Measurements from ENCODE around the gene CYP2U1. TPM values are rescaled to one million over a fixed set of nuclear protein-coding genes. Genes with fewer than 3 reads are reported as not detected.

CYP2U1 gene
- total RNA-seq, 1 experiment from 2014 or later = 4.1 TPM

DNA sequence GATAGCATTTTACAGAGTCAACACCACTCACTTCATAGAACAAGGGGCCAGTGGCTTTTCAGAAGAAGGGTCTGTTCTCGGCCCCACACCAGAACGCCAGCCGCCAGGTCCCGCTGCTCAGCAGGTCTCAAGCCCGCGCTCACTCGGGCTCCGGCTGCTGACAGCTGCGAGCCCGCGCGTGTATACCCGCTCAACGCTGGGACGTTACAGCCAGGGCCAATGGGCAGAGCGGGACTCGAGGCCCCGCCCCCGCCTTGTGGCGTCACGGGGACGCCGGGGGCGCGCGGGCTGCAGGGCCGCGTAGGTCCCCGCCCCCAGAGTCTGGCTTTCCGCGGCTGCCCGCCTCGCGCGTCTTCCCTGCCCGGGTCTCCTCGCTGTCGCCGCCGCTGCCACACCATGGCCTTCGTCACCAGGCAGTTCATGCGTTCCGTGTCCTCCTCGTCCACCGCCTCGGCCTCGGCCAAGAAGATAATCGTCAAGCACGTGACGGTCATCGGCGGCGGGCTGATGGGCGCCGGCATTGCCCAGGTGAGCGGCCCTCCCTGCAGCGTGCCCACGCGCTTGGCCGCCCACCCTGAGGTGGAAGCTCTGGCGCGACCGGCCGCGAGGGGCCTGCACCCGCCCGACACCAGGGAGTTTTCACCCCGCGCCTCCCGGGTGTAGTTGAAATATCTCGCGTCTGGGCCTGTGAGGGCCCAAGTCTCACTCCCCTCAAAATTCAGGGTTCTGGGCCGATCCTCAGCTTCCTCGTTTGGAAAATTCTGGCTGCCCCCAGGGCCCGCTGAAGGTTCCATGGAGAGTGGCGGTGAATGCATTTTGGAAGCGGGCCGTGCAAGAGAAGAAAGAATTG lies 58.4 kb downstream of the CYP2U1 start, which contains the start of gene HADH:
Gene HADH (plus strand): TSS at position 353 of the 850 bp plus-strand sequence. CDS start 44 bp downstream, at position 397.
- peak; percentile 98 for ATAC-seq
- Histone ChIP-seq H3K27ac (ENCODE audit: low read length) (peak within 1 kb of the TSS; percentile 25), H3K27me3 (ENCODE audit: low read length) (no peaks in the 10 kb centered on the region), H3K9ac (ENCODE audit: low read length) (peak within 1 kb of the TSS; percentile 96), H3K4me3 (ENCODE audit: low read length) (peak within 1 kb of the TSS; percentile 98), H3K4me1 (ENCODE audit: insufficient read depth, low read length) (peaks cover 20% of the 10 kb centered on the region), H4K20me1 (ENCODE audit: low read length) (peaks cover 11% of the 10 kb centered on the region; the same call in 1 of the 2 replicates), H3K79me2 (ENCODE audit: low read length) (peaks cover 51% of the 10 kb centered on the region), H3K4me2 (ENCODE audit: low read length) (peak within 1 kb of the TSS; percentile 98), H3K36me3 (ENCODE audit: low read depth, low read length) (no peaks in the 10 kb centered on the region), H3F3A (ENCODE audit: low read length, unreplicated experiment) (no peaks in the 10 kb centered on the region), H3K9me3 (ENCODE audit: low read length) (no peaks in the 10 kb centered on the region), H3K9me2 (replicated peaks; ENCODE audit: low read length) (no peaks in the 10 kb centered on the region), H2AFZ (ENCODE audit: low read length) (peak within 1 kb of the TSS; percentile 99)
- peak; percentile 92 for DNase-seq
- BruUV-seq (replicated peaks) = no TSS peak
- ChIA-PET CTCF (no interaction called here), POLR2A (ENCODE audit: unreplicated experiment) (no interaction called here)
- TF ChIP-seq EZH2 (IDR thresholded peaks at IDR 0.05; ENCODE audit: low read length, unreplicated experiment) (no peak), EZH2phosphoT487 (IDR thresholded peaks at IDR 0.05; ENCODE audit: borderline replicate concordance, low read length) (no peak)
- TF ChIP-seq, protein P1, sequence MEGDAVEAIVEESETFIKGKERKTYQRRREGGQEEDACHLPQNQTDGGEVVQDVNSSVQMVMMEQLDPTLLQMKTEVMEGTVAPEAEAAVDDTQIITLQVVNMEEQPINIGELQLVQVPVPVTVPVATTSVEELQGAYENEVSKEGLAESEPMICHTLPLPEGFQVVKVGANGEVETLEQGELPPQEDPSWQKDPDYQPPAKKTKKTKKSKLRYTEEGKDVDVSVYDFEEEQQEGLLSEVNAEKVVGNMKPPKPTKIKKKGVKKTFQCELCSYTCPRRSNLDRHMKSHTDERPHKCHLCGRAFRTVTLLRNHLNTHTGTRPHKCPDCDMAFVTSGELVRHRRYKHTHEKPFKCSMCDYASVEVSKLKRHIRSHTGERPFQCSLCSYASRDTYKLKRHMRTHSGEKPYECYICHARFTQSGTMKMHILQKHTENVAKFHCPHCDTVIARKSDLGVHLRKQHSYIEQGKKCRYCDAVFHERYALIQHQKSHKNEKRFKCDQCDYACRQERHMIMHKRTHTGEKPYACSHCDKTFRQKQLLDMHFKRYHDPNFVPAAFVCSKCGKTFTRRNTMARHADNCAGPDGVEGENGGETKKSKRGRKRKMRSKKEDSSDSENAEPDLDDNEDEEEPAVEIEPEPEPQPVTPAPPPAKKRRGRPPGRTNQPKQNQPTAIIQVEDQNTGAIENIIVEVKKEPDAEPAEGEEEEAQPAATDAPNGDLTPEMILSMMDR (conservative IDR thresholded peaks at IDR 0.05; ENCODE audit: low read depth, low read length) = no peak
- intact Hi-C loops (cut with micrococcal nuclease) = loop anchor here (1.0 to 2.0 kb wide), 2 partner anchors 59 to 269 kb away; partner anchors contain the start of genes CYP2U1 and PAPSS1

DNA sequence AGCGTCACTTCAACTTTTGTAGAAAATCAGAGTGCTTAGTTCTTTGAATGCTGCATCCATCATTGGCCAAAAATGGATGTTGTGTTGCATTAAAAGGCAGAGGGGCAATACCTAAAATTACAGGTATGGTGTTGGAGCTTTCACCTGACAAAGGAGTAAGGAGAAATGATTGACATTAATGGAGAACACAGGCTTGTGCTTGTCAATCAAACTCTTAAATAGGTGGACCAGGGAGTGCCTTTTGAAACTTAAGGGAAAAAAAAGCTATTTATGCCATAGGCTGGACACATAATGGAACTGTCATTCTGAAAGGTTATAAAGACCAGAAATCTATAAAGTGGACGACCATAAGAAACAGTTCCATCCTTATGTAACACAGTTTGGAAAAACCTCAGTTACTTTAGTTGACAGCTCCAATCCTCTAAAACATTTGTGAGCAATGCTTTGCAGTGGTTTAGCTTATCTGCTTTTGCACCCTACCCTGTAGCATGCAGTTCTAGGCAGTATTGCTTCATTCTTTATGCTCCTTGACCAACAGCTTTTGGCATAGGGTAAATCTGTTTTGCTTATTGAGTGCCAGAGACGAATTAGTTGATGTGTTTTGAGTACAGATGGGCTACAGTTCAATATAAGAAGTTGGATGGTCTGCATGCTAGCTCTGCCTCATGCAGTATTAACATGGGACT lies 60.7 kb downstream of the CYP2U1 start:
- TF ChIP-seq EZH2 (IDR thresholded peaks at IDR 0.05; ENCODE audit: low read length, unreplicated experiment) = no peak
- TF ChIP-seq EZH2phosphoT487 (IDR thresholded peaks at IDR 0.05; ENCODE audit: borderline replicate concordance, low read length) = no peak
- TF ChIP-seq, protein P1 (conservative IDR thresholded peaks at IDR 0.05; ENCODE audit: low read depth, low read length) = no peak
- Histone ChIP-seq H3K79me2 (ENCODE audit: low read length) (peaks cover 68% of the 10 kb centered on the region), H3K4me2 (ENCODE audit: low read length) (peak overlapping the region; percentile 98), H3K9me3 (ENCODE audit: low read length) (no peaks in the 10 kb centered on the region), H3K27me3 (ENCODE audit: low read length) (no peaks in the 10 kb centered on the region), H3K36me3 (ENCODE audit: low read depth, low read length) (peaks cover 6% of the 10 kb centered on the region; the same call in 1 of the 2 replicates), H3K4me1 (ENCODE audit: insufficient read depth, low read length) (peaks cover 20% of the 10 kb centered on the region), H4K20me1 (ENCODE audit: low read length) (peaks cover 13% of the 10 kb centered on the region; the same call in 1 of the 2 replicates), H3F3A (ENCODE audit: low read length, unreplicated experiment) (no peaks in the 10 kb centered on the region), H3K9me2 (replicated peaks; ENCODE audit: low read length) (no peaks in the 10 kb centered on the region), H3K27ac (ENCODE audit: low read length) (no peak overlapping the region), H2AFZ (ENCODE audit: low read length) (no peak overlapping the region), H3K4me3 (ENCODE audit: low read length) (peak overlapping the region; percentile 98; the same call in 1 of the 2 replicates), H3K9ac (ENCODE audit: low read length) (no peak overlapping the region)
- ChIA-PET CTCF (no interaction called here), POLR2A (ENCODE audit: unreplicated experiment) (interaction anchor here (0.6 kb wide), 1 partner anchor 68 kb away, joined by 4 read pairs; no protein-coding TSS in a partner anchor)
- BruUV-seq (replicated peaks) = no TSS peak
- intact Hi-C loops (cut with micrococcal nuclease) = no loop called here
- DNase-seq = no peak
- ATAC-seq = no peak
